Left lung (tissue), 10 donors: ENCODE measurements around the gene SLC9A9. TPM values are rescaled to one million over a fixed set of nuclear protein-coding genes. Genes with fewer than 3 reads are reported as not detected.
A peak's percentile ranks its signal among the peaks of the same experiment; 100 is the strongest.

Experiments
- ATAC-seq: fragments of 200-7000 bp; cut with Tn5 transposase; one replicate; pipeline ENCODE4 v1.9.1; 2020; ENCODE audit warnings: moderate library complexity
- DNase-seq, 4 donors: peaks; one replicate each; pipeline ENCODE4 v3.0.0-alpha.2; 2013 to 2020
- H3K27ac ChIP-seq, 2 donors: fragments of 200-600 bp; sonication (generic) in 1 of 2; one replicate each; pipeline versions ENCODE4 v1.5.0 to v1.8.0; 2020 to 2021
- H3K27me3 ChIP-seq, 2 donors: fragments of 200-600 bp; sonication (generic) in 1 of 2; one replicate each; pipeline versions ENCODE4 v1.5.0 to v1.8.0; 2020 to 2021
- H3K36me3 ChIP-seq, 2 donors: fragments of 200-600 bp; sonication (generic) in 1 of 2; one replicate each; pipeline versions ENCODE4 v1.5.0 to v1.8.0; 2020 to 2021
- H3K4me1 ChIP-seq, 2 donors: fragments of 200-600 bp; one replicate each; pipeline ENCODE4 v1.8.0; 2021
- H3K4me3 ChIP-seq, 2 donors: fragments of 200-600 bp; sonication (generic) in 1 of 2; one replicate each; pipeline versions ENCODE4 v1.5.0 to v1.8.0; 2020 to 2021; ENCODE audit warnings: mild to moderate bottlenecking in 1 of 2
- H3K9me3 ChIP-seq, 2 donors: fragments of 200-600 bp; sonication (generic) in 1 of 2; one replicate each; pipeline versions ENCODE4 v1.5.0 to v1.8.0; 2020 to 2021
- intact Hi-C, 2 donors: fragments of 100-400 bp; cut with DNase I; formaldehyde crosslinking; loops; one replicate each; pipeline versions ENCODE4 v1.11.2 to v1.14.2; 2022
- polyA plus RNA-seq, 6 donors: library from polyadenylated mRNA; unstranded; fragments of 120-200 nt; gene quantifications; one replicate each; pipeline ENCODE4 v1.2.1, GENCODE V29; 2013; ENCODE audit not compliant: insufficient read length in 6 of 6
- total RNA-seq, 2 donors: library from RNA; stranded (reverse); fragmentation: NEBNext Ultra II Directional; extraction: Animal tissue kit (Norgen Biotek cat#: 25700); gene quantifications; one replicate each; pipeline ENCODE4 v1.2.1, GENCODE V29; 2021
- TF ChIP-seq, protein P1 (sequence below), 2 donors: fragments of 200-600 bp; sonication (generic) in 1 of 2; IDR thresholded peaks; one replicate each; pipeline versions ENCODE4 v1.5.0 to v1.8.0; 2021; ENCODE audit warnings: antibody characterized with exemption in 2 of 2
- donor health status: DM: no; HTN: yes; CAD: no.
- donor health status: DM: no; HTN: no; CAD: no.

Gene SLC9A9
- total and polyA plus RNA-seq, 8 donors: 13.9 to 19.6 (median 16.8) TPM

DNA sequence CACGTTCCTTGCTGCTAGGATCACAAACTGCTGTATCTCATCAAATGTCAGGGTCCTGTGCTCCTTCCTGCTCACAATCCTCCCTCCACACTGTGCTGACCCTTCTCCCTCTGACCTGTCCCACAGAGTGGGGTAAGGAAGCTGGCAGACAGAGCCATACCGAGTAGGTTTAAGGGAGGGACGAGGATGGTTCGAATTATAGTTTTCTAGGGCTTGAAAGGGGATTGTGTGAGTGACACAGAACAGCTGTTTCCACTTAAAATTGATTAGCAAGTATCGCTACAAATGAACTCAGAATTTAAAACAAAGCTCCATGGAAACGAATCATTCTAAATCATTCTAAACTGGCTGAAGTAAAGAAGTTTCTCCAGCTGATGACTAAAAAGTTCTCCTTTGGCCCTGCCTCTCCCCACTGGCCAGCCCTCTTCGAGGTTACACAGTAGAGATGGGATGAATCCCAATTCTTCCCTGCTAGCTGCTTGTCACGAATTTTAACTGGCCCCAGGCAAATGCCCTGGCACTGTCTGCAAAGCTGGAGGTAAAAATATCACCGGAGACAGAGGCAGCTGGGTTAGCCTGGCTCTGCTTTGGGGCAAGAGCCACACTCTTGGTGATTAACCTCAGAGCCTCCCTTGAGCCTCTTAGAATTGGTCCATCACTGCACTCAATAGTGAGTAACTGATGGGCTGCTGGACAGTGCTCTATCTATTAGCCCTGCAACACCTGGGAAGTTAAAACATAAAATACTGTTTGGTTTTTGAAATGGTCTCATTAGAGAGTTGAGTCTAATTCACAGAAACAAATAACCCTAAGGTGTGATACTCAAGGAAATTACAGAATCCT lies 533.8 kb downstream of the SLC9A9 start:
- intact Hi-C loops: no loop called here
- TF ChIP-seq, protein P1, sequence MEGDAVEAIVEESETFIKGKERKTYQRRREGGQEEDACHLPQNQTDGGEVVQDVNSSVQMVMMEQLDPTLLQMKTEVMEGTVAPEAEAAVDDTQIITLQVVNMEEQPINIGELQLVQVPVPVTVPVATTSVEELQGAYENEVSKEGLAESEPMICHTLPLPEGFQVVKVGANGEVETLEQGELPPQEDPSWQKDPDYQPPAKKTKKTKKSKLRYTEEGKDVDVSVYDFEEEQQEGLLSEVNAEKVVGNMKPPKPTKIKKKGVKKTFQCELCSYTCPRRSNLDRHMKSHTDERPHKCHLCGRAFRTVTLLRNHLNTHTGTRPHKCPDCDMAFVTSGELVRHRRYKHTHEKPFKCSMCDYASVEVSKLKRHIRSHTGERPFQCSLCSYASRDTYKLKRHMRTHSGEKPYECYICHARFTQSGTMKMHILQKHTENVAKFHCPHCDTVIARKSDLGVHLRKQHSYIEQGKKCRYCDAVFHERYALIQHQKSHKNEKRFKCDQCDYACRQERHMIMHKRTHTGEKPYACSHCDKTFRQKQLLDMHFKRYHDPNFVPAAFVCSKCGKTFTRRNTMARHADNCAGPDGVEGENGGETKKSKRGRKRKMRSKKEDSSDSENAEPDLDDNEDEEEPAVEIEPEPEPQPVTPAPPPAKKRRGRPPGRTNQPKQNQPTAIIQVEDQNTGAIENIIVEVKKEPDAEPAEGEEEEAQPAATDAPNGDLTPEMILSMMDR (IDR thresholded peaks at IDR 0.05): no peak

DNA sequence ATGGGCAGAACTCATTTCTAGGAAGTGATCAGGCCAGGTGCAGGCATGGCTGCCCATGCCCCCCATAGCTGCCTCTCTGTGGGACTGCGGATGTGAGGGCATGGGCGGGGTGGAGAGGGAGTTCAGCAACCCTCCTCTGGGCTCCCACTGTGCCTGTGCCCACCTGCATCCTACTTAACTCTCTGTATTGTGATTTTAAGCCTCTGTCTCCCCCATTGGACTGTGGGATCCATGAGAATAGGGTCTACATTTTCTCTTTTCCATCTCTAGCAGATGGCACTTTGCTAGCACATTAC lies 534.4 kb downstream of the SLC9A9 start:
- TF ChIP-seq, protein P1 (IDR thresholded peaks at IDR 0.05): no peak
- Histone ChIP-seq H3K27me3 (no peaks in the 10 kb centered on the region), H3K27ac (no peak overlapping the region), H3K4me1 (no peaks in the 10 kb centered on the region), H3K36me3 (no peaks in the 10 kb centered on the region), H3K4me3 (no peak overlapping the region), H3K9me3 (no peaks in the 10 kb centered on the region)
- ATAC-seq (no peak), DNase-seq (no peak)
- intact Hi-C loops: no loop called here

More for the DNA sequence above, 533.8 kb downstream of the SLC9A9 start:
- ATAC-seq: peak; percentile 43
- Histone ChIP-seq H3K36me3 (no peaks in the 10 kb centered on the region), H3K27ac (no peak overlapping the region), H3K9me3 (no peaks in the 10 kb centered on the region), H3K27me3 (no peaks in the 10 kb centered on the region), H3K4me1 (no peaks in the 10 kb centered on the region), H3K4me3 (no peak overlapping the region)
- DNase-seq: peak in 2 of 4 donors; percentile 65 to 72

DNA sequence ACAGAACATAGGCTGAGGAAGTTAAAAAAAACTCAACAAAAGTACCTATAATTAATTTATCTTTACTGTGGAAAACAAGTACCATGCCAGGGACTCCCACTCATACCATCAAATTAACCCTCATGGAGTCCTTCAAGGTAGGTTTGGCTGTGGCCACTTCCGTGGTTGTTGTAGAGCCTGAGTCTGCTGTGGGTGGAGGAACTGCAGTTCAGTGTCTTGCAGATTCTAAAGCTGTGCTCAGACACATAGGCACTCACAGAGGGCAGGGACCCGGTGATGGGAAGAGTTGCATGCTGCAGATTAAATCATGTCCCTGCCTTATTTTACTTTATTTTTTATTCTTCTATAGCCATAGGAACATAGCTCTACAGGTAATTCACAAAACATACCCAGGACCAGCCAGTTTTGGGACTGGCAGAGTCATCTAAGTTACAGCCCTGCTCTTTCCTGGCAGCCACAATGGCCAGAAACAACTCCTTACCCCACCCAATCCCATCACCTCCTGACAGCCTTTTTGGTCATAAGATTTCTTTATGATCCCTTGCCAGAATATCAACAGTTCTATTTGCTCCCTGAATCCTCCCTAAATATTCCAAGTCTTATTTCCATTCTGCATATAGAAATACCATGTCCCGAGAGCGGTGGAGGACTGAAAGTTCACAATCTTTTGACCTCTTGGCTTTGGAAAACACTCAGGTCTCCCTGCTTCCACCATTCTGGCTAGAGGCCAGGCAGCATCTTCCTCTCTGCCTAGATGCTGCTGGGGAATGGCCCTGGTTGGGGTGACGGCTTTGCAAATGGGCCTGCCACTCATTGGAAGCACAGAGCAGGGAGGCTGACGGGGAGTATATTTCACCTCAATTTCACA lies 535.0 kb downstream of the SLC9A9 start:
- DNase-seq: no peak
- no peaks in the 10 kb centered on the region for H3K36me3 ChIP-seq
- H3K4me1 ChIP-seq: no peaks in the 10 kb centered on the region
- H3K4me3 ChIP-seq: no peak overlapping the region
- intact Hi-C loops: no loop called here
- no peaks in the 10 kb centered on the region for H3K9me3 ChIP-seq
- H3K27me3 ChIP-seq: no peaks in the 10 kb centered on the region
- TF ChIP-seq, protein P1 (IDR thresholded peaks at IDR 0.05): no peak
- no peak for ATAC-seq
- H3K27ac ChIP-seq: no peak overlapping the region

DNA sequence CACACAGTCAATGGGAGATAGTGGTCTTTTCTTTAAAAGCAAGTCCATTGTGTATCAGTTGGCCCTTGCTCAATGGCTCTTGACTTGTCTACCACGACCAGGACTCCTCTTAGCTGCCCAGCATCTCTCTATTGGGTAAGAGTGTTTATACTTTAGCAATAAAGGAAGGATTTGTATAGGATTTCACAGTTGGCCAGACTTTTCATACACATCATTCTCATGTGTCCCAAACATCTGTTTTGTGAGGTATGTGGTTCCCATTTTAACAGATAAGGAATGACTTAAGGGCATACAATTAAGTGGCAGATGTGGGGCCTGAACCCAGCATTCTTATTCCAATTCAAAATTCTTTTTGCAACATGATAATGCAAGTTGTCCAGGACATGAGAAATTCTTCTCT lies 537.2 kb downstream of the SLC9A9 start:
- no peaks in the 10 kb centered on the region for H3K36me3 ChIP-seq
- no peaks in the 10 kb centered on the region for H3K9me3 ChIP-seq
- H3K27ac ChIP-seq: no peak overlapping the region
- DNase-seq: no peak
- no peaks in the 10 kb centered on the region for H3K4me1 ChIP-seq
- H3K27me3 ChIP-seq: no peaks in the 10 kb centered on the region
- intact Hi-C loops: no loop called here
- no peak overlapping the region for H3K4me3 ChIP-seq
- ATAC-seq: no peak
- TF ChIP-seq, protein P1 (IDR thresholded peaks at IDR 0.05): no peak

DNA sequence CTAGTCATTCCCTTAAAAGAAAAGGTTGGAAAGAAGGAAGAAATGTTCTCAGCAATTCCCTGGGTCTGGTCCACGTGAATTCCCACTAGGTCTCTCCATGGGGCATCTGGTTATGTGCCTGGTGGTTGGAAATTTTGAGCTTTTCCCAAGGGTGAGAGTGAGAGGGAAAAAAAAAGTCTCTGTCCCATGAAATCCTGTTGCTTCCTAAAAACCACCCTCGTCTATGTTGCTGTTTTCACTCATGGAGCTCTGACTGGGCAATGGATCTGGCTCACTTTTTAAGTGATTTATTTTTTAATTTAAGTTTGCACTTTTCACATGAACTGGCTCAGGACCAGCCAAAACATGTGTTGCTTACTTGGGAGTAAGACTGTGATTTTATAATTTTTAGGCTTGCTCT lies 538.6 kb downstream of the SLC9A9 start:
- Histone ChIP-seq H3K4me3 (no peak overlapping the region), H3K27me3 (no peaks in the 10 kb centered on the region), H3K36me3 (no peaks in the 10 kb centered on the region), H3K4me1 (no peaks in the 10 kb centered on the region), H3K9me3 (no peaks in the 10 kb centered on the region), H3K27ac (no peak overlapping the region)
- ATAC-seq (no peak), DNase-seq (peak in 1 of 4 donors; percentile 25)
- intact Hi-C loops: no loop called here
- TF ChIP-seq, protein P1 (IDR thresholded peaks at IDR 0.05): no peak
